ENCODE measurements around the gene SH2D6.

GRCh38 chr2:85448461-85449213 is 30.1 kb downstream of the SH2D6 start:
- TF ChIP-seq TAF1 (IDR thresholded peaks at IDR 0.05; ENCODE audit: borderline replicate concordance, insufficient read depth, low read length) = no peak
- TF ChIP-seq POLR2AphosphoS5 (IDR thresholded peaks at IDR 0.05; ENCODE audit: low read depth, low read length) = no peak
- no peak for TF ChIP-seq REST (IDR thresholded peaks at IDR 0.05; ENCODE audit: insufficient read depth in 1 of 2, low read depth in 2 of 2, low read length in 2 of 2)
- TF ChIP-seq SIN3A (IDR thresholded peaks at IDR 0.05; ENCODE audit: borderline replicate concordance, insufficient read depth, low read length) = no peak
- no peak for TF ChIP-seq FOXP2 (optimal IDR thresholded peaks at IDR 0.05; ENCODE audit: borderline replicate concordance, extremely low read depth, extremely low read length, insufficient read depth)

Measured in PFSK-1 (cell line).